Lower leg skin (tissue), 4 donors: ENCODE measurements around the gene PSORS1C1. TPM values are rescaled to one million over a fixed set of nuclear protein-coding genes. Genes with fewer than 3 reads are reported as not detected.

Experiments used
- DNase-seq, 2 donors: peaks; one replicate each; pipeline ENCODE4 v3.0.0-alpha.2; 2019; ENCODE audit warnings: low spot score in 2 of 2
- H3K4me3 ChIP-seq: fragments of 200-600 bp; sonication (generic); 2 replicates; pipeline ENCODE4 v1.5.1; 2017; ENCODE audit warnings: mild to moderate bottlenecking, low read depth; ENCODE audit not compliant: poor library complexity, severe bottlenecking
- CTCF ChIP-seq, 3 donors: fragments of 450-650 bp; IDR thresholded peaks; one replicate each; pipeline ENCODE4 v1.5.1; 2016; ENCODE audit warnings: antibody characterized with exemption in 3 of 3, mild to moderate bottlenecking in 3 of 3, moderate library complexity in 2 of 3
- POLR2A ChIP-seq, 2 donors: fragments of 450-650 bp; IDR thresholded peaks; one replicate each; pipeline ENCODE4 v1.6.1; 2016 to 2017; ENCODE audit warnings: antibody characterized with exemption in 2 of 2, mild to moderate bottlenecking in 1 of 2, moderate library complexity in 1 of 2
- WGBS, 2 donors: methylation state at CpG; one replicate each; pipeline ENCODE4 v1.1.5; 2018; 5-methylcytosine and 5-hydroxymethylcytosine counted together
- intact Hi-C: fragments of 100-400 bp; cut with DNase I; formaldehyde crosslinking; loops from one replicate; pipeline ENCODE4 v1.15.0; 2023; ENCODE audit warnings: low total_unique reads
- total RNA-seq, 4 donors: library from RNA; depleted of rRNA; stranded (reverse); fragments of >200 nt; gene quantifications; one replicate each; pipeline ENCODE4 v1.1.0, GENCODE V29; 2016

PSORS1C1 gene
- total RNA-seq, 4 donors from 2014 or later, result 1.8 to 21.4 (median 6.2) TPM

DNA sequence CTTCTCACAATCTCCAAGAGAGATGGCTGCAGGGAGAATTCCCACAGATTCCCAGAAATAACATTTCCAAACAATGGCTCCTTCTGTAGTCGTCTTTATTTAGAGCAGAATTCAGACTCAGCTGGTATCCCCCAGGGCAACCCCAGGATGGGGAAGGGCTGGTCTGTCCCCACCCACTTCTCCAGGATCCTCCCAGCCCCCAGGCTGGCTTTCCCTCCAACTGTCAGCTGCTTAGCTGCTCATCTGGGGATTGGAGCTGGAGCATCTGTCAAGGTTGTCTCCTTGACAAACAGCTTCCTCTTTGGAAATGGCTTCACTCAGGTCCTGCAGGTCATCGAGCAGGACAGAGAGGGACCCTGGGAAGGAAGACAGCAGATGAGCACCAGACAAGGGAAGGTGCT, 27.8 kb downstream of the PSORS1C1 start:
- WGBS, 2 donors, result 20 to 31% methylated on average over 2 of the region's 2 CpGs
- intact Hi-C loops, result no loop called here
- TF ChIP-seq POLR2A (IDR thresholded peaks at IDR 0.05), result no peak
- TF ChIP-seq CTCF (IDR thresholded peaks at IDR 0.05), result no peak
- no peak for DNase-seq
- no peak overlapping the region for H3K4me3 ChIP-seq

DNA sequence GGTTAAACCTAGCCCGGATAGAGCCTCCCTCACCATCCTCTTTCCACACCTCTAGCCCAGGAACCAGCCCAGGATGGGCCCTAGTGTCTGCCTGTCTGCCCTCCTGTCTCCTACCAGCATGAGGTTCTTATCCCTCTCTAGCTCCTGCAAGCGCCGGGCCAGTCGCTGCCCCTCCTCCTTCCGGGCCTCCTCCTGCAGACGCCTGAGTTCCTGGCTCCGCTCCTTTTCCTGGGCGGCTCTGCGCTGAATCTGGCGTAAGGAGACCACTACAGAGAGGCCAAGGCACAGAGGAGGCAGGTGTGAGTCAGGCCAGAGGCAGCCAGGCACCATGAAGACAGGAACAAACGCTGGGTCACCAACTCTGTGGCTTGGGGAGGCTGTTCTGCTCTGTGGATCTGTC, 28.5 kb downstream of the PSORS1C1 start:
- no peak for TF ChIP-seq CTCF (IDR thresholded peaks at IDR 0.05)
- TF ChIP-seq POLR2A (IDR thresholded peaks at IDR 0.05), result no peak
- no peak overlapping the region for H3K4me3 ChIP-seq
- 51 to 59% methylated on average over 11 of the region's 11 CpGs for WGBS, 2 donors
- intact Hi-C loops, result no loop called here
- DNase-seq, result no peak

GRCh38 chr6:31144296-31144969, 29.8 kb downstream of the PSORS1C1 start:
- no peak for DNase-seq
- 83% methylated on average over 18 of the region's 18 CpGs for WGBS, 2 donors
- intact Hi-C loops, result no loop called here
- no peak for TF ChIP-seq CTCF (IDR thresholded peaks at IDR 0.05)
- no peak for TF ChIP-seq POLR2A (IDR thresholded peaks at IDR 0.05)
- no peak overlapping the region for H3K4me3 ChIP-seq

GRCh38 chr6:31144970-31145340, 30.4 kb downstream of the PSORS1C1 start:
- intact Hi-C loops, result no loop called here
- TF ChIP-seq CTCF (IDR thresholded peaks at IDR 0.05) (no peak), POLR2A (IDR thresholded peaks at IDR 0.05) (no peak)
- no peak overlapping the region for H3K4me3 ChIP-seq
- 81 to 86% methylated on average over 11 of the region's 11 CpGs for WGBS, 2 donors
- no peak for DNase-seq

DNA sequence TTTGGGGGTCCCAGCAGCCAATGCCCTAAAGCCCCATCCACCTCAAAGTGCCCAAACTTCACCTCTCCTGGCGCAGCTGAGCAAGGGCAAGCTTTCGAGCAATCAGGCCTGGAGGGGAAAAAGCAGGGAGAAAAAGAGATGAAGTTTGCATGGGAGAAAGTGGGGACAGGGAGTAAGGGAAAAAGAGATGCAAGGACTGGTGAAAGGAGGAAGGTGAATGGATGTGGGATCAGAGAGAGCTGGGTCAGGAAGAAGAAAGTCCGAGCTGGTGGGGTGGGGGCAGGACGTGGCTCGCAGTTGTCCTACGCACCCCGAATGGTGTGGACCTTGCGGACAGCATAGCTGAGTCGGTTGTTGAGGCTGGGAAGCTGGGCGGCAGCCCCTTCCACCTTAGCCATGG, 30.8 kb downstream of the PSORS1C1 start:
- H3K4me3 ChIP-seq, result no peak overlapping the region
- no peak for TF ChIP-seq CTCF (IDR thresholded peaks at IDR 0.05)
- no peak for TF ChIP-seq POLR2A (IDR thresholded peaks at IDR 0.05)
- no peak for DNase-seq
- 95 to 96% methylated on average over 10 of the region's 10 CpGs for WGBS, 2 donors
- intact Hi-C loops, result no loop called here
